ENCODE data around the gene ITIH4. TPM values are rescaled to one million over a fixed set of nuclear protein-coding genes. Genes with fewer than 3 reads are reported as not detected.

Gene ITIH4
- total RNA-seq, 1 donor from 2014 or later = 0.13 TPM

GRCh38 chr3:52848617-52849016 is 18.1 kb upstream of the ITIH4 start:
- Histone ChIP-seq H3K27me3 (ENCODE audit: control insufficient read depth, insufficient read depth, low read length) (no peaks in the 10 kb centered on the region), H3K4me3 (ENCODE audit: low read depth, low read length) (no peak overlapping the region), H3K36me3 (ENCODE audit: control insufficient read depth, insufficient read depth, low read length) (no peaks in the 10 kb centered on the region)
- DNase-seq (ENCODE audit: low read depth) = peak; percentile 10
- TF ChIP-seq, protein P1, sequence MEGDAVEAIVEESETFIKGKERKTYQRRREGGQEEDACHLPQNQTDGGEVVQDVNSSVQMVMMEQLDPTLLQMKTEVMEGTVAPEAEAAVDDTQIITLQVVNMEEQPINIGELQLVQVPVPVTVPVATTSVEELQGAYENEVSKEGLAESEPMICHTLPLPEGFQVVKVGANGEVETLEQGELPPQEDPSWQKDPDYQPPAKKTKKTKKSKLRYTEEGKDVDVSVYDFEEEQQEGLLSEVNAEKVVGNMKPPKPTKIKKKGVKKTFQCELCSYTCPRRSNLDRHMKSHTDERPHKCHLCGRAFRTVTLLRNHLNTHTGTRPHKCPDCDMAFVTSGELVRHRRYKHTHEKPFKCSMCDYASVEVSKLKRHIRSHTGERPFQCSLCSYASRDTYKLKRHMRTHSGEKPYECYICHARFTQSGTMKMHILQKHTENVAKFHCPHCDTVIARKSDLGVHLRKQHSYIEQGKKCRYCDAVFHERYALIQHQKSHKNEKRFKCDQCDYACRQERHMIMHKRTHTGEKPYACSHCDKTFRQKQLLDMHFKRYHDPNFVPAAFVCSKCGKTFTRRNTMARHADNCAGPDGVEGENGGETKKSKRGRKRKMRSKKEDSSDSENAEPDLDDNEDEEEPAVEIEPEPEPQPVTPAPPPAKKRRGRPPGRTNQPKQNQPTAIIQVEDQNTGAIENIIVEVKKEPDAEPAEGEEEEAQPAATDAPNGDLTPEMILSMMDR (IDR thresholded peaks at IDR 0.05; ENCODE audit: insufficient read depth, low read length, poor library complexity, severe bottlenecking) = no peak

- TF ChIP-seq, protein P1 (IDR thresholded peaks at IDR 0.05; ENCODE audit: insufficient read depth, low read length, poor library complexity, severe bottlenecking) = no peak
- Histone ChIP-seq H3K36me3 (ENCODE audit: control insufficient read depth, insufficient read depth, low read length) (no peaks in the 10 kb centered on the region), H3K27me3 (ENCODE audit: control insufficient read depth, insufficient read depth, low read length) (no peaks in the 10 kb centered on the region), H3K4me3 (ENCODE audit: low read depth, low read length) (no peak overlapping the region)
- no peak for DNase-seq (ENCODE audit: low read depth)
Measured at GRCh38 chr3:52847726-52848125, 17.3 kb upstream of the ITIH4 start.

DNA sequence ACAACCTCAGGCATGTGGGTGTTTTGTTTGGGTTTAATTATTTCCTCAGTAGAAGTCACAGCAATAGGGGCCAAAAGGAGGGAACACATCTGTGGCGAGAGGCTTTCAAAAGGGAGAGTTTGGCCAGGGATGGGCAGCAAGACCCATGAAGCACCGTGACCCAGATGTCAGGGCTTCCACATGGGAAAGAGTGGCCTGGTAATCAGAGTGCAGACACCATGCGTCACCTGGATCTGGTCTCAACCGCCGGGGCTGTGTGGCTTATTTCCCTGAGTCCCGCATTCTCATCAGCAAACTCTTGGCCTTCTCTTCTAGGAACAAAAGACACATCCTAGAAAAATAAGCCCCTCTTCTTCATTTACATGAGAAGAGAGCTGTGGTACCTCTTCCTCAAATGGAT is 16.8 kb upstream of the ITIH4 start:
- TF ChIP-seq, protein P1 (IDR thresholded peaks at IDR 0.05; ENCODE audit: insufficient read depth, low read length, poor library complexity, severe bottlenecking) = no peak
- Histone ChIP-seq H3K4me3 (ENCODE audit: low read depth, low read length) (no peak overlapping the region), H3K27me3 (ENCODE audit: control insufficient read depth, insufficient read depth, low read length) (no peaks in the 10 kb centered on the region), H3K36me3 (ENCODE audit: control insufficient read depth, insufficient read depth, low read length) (no peaks in the 10 kb centered on the region)
- DNase-seq (ENCODE audit: low read depth) = no peak

GRCh38 chr3:52846432-52846965 is 16.0 kb upstream of the ITIH4 start:
- DNase-seq (ENCODE audit: low read depth) = no peak
- TF ChIP-seq, protein P1 (IDR thresholded peaks at IDR 0.05; ENCODE audit: insufficient read depth, low read length, poor library complexity, severe bottlenecking) = no peak
- H3K4me3 ChIP-seq (ENCODE audit: low read depth, low read length) = no peak overlapping the region

GRCh38 chr3:52845691-52846431 is 15.4 kb upstream of the ITIH4 start:
- no peak for DNase-seq (ENCODE audit: low read depth)
- H3K4me3 ChIP-seq (ENCODE audit: low read depth, low read length) = no peak overlapping the region
- TF ChIP-seq, protein P1 (IDR thresholded peaks at IDR 0.05; ENCODE audit: insufficient read depth, low read length, poor library complexity, severe bottlenecking) = peak; percentile 36

More at GRCh38 chr3:52846432-52846965, 16.0 kb upstream of the ITIH4 start:
- H3K36me3 ChIP-seq (ENCODE audit: control insufficient read depth, insufficient read depth, low read length) = no peaks in the 10 kb centered on the region
- H3K27me3 ChIP-seq (ENCODE audit: control insufficient read depth, insufficient read depth, low read length) = no peaks in the 10 kb centered on the region

More at GRCh38 chr3:52845691-52846431, 15.4 kb upstream of the ITIH4 start:
- Histone ChIP-seq H3K27me3 (ENCODE audit: control insufficient read depth, insufficient read depth, low read length) (no peaks in the 10 kb centered on the region), H3K36me3 (ENCODE audit: control insufficient read depth, insufficient read depth, low read length) (no peaks in the 10 kb centered on the region)
